Measurements from ENCODE around the gene SLC6A3.

DNA sequence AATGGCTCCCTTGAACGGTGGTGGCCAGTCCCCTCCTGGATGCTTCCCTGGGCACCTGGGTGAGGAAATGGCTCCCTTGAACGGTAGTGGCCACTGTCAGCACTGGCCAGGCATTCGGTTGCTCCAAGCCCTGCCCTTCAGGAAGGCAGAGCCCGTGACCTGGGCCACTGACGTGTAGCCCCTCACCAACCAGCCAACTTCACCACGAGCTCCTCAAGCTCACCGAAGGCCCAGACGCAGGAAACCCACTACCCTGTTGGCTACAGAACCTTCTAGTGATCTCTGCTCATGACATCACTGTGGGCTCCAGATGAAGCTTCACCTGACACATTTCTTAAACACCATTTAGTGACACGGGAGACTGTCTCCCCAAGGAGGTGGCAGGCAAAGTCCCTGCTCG is 9.2 kb downstream of the SLC6A3 start:
- TF ChIP-seq TEAD4 (CRISPR knock-in tag; IDR thresholded peaks at IDR 0.05) (no peak), MXD4 (CRISPR knock-in tag; IDR thresholded peaks at IDR 0.05; ENCODE audit: borderline replicate concordance) (no peak), CREB1 (CRISPR knock-in tag; IDR thresholded peaks at IDR 0.05) (no peak), ZNF263 (CRISPR knock-in tag; IDR thresholded peaks at IDR 0.05; ENCODE audit: low read depth) (no peak), TCF7 (CRISPR knock-in tag; IDR thresholded peaks at IDR 0.05; ENCODE audit: low read depth) (no peak), ZNF121 (CRISPR knock-in tag; IDR thresholded peaks at IDR 0.05) (no peak), SP1 (CRISPR knock-in tag; conservative IDR thresholded peaks at IDR 0.05) (no peak)
- TF ChIP-seq, protein P1, sequence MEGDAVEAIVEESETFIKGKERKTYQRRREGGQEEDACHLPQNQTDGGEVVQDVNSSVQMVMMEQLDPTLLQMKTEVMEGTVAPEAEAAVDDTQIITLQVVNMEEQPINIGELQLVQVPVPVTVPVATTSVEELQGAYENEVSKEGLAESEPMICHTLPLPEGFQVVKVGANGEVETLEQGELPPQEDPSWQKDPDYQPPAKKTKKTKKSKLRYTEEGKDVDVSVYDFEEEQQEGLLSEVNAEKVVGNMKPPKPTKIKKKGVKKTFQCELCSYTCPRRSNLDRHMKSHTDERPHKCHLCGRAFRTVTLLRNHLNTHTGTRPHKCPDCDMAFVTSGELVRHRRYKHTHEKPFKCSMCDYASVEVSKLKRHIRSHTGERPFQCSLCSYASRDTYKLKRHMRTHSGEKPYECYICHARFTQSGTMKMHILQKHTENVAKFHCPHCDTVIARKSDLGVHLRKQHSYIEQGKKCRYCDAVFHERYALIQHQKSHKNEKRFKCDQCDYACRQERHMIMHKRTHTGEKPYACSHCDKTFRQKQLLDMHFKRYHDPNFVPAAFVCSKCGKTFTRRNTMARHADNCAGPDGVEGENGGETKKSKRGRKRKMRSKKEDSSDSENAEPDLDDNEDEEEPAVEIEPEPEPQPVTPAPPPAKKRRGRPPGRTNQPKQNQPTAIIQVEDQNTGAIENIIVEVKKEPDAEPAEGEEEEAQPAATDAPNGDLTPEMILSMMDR (IDR thresholded peaks at IDR 0.05): no peak
- TF ChIP-seq, protein P2, sequence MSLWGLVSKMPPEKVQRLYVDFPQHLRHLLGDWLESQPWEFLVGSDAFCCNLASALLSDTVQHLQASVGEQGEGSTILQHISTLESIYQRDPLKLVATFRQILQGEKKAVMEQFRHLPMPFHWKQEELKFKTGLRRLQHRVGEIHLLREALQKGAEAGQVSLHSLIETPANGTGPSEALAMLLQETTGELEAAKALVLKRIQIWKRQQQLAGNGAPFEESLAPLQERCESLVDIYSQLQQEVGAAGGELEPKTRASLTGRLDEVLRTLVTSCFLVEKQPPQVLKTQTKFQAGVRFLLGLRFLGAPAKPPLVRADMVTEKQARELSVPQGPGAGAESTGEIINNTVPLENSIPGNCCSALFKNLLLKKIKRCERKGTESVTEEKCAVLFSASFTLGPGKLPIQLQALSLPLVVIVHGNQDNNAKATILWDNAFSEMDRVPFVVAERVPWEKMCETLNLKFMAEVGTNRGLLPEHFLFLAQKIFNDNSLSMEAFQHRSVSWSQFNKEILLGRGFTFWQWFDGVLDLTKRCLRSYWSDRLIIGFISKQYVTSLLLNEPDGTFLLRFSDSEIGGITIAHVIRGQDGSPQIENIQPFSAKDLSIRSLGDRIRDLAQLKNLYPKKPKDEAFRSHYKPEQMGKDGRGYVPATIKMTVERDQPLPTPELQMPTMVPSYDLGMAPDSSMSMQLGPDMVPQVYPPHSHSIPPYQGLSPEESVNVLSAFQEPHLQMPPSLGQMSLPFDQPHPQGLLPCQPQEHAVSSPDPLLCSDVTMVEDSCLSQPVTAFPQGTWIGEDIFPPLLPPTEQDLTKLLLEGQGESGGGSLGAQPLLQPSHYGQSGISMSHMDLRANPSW (CRISPR knock-in tag; conservative IDR thresholded peaks at IDR 0.05; ENCODE audit: low read depth): no peak
